K562 (cell line): ENCODE results near the gene LIG3. TPM values are rescaled to one million over a fixed set of nuclear protein-coding genes. Genes with fewer than 3 reads are reported as not detected.

ENCODE experiments used
- ARID2 ChIP-seq: fragments of 450-650 bp; IDR thresholded peaks from 2 replicates; pipeline ENCODE4 v1.6.1; 2017; ENCODE audit warnings: antibody characterized with exemption, mild to moderate bottlenecking
- ESRRA ChIP-seq: fragments of 450-650 bp; IDR thresholded peaks from 2 replicates; pipeline ENCODE4 v1.6.1; 2014; ENCODE audit warnings: low read depth, mild to moderate bottlenecking, moderate library complexity, borderline replicate concordance
- FOXO4 ChIP-seq: fragments of 450-650 bp; formaldehyde crosslinking; IDR thresholded peaks from 2 replicates; pipeline ENCODE4 v1.4.0; 2020; ENCODE audit warnings: mild to moderate bottlenecking, moderate library complexity
- FOXP1 ChIP-seq: sonication (generic); formaldehyde crosslinking; IDR thresholded peaks from 2 replicates; pipeline ENCODE4 v1.8.0; 2022; ENCODE audit warnings: mild to moderate bottlenecking, missing genetic modification reagents
- GABPA ChIP-seq: fragments of 200-800 bp; sonication (Bioruptor generic); conservative IDR thresholded peaks from 2 replicates; pipeline ENCODE4 v1.6.1; 2016; ENCODE audit warnings: low read depth, missing genetic modification characterization, missing compliant biosample characterization
- MTA3 ChIP-seq: fragments of 450-650 bp; formaldehyde crosslinking; IDR thresholded peaks from 2 replicates; pipeline ENCODE4 v1.6.1; 2017; ENCODE audit warnings: mild to moderate bottlenecking, borderline replicate concordance
- POLR2B ChIP-seq: fragments of 450-650 bp; IDR thresholded peaks from 2 replicates; pipeline ENCODE4 v1.6.1; 2018; ENCODE audit warnings: low read depth; ENCODE audit not compliant: partially characterized antibody
- POU5F1 ChIP-seq: fragments of 150-350 bp; IDR thresholded peaks from 2 replicates; pipeline ENCODE4 v1.6.1; 2014; ENCODE audit warnings: borderline replicate concordance, low read length, low read depth, mild to moderate bottlenecking; ENCODE audit not compliant: partially characterized antibody
- SFPQ ChIP-seq: fragments of 200-400 bp; formaldehyde crosslinking; IDR thresholded peaks from 2 replicates; pipeline ENCODE4 v1.6.1; 2017; ENCODE audit warnings: mild to moderate bottlenecking, low read depth, low read length, moderate library complexity
- SPI1 ChIP-seq: IDR thresholded peaks from 2 replicates; pipeline ENCODE4 v1.6.1; 2011; ENCODE audit warnings: low read depth, low read length, control low read depth, borderline replicate concordance
- SRF ChIP-seq, 2 experiments: fragments of 250-450, 450-650 bp in 1 of 2; sonication (Bioruptor Pico) in 1 of 2; sonication (generic) in 1 of 2; formaldehyde crosslinking; IDR thresholded peaks; 2 replicates each; pipeline versions ENCODE4 v1.5.0 to v1.5.1; 2020 to 2022; ENCODE audit warnings: mild to moderate bottlenecking in 1 of 2, missing genetic modification reagents in 1 of 2
- THRAP3 ChIP-seq: fragments of 450-650 bp; IDR thresholded peaks from 2 replicates; pipeline ENCODE4 v1.6.1; 2016; ENCODE audit warnings: mild to moderate bottlenecking, inconsistent platforms, borderline replicate concordance
- WHSC1 ChIP-seq: IDR thresholded peaks from one replicate; pipeline ENCODE4 v1.6.1; 2012; ENCODE audit warnings: low read length, control low read depth, inconsistent platforms
- ZNF175 ChIP-seq: fragments of 200-800 bp; sonication (Bioruptor generic); IDR thresholded peaks from 2 replicates; pipeline ENCODE4 v1.6.1; 2016; ENCODE audit warnings: low read depth, mild to moderate bottlenecking, missing genetic modification characterization, missing compliant biosample characterization
- ZNF407 ChIP-seq: fragments of 450-650 bp; IDR thresholded peaks from 2 replicates; pipeline ENCODE4 v1.6.1; 2016; ENCODE audit warnings: low read depth
- ZNF561 ChIP-seq: fragments of 450-650 bp; formaldehyde crosslinking; conservative IDR thresholded peaks from 2 replicates; pipeline ENCODE4 v1.4.0; 2020; ENCODE audit warnings: mild to moderate bottlenecking, moderate library complexity
- ZNF764 ChIP-seq: fragments of 250-450 bp; sonication (Bioruptor Pico); IDR thresholded peaks from 2 replicates; pipeline ENCODE4 v1.4.0; 2020; ENCODE audit warnings: low read depth, mild to moderate bottlenecking, moderate library complexity
- ZNF77 ChIP-seq: fragments of 250-450 bp; sonication (Bioruptor Pico); IDR thresholded peaks from 2 replicates; pipeline ENCODE4 v1.5.0; 2020
- polyA plus RNA-seq, 8 experiments: library from polyadenylated mRNA; depleted of rRNA in 4 of 8; stranded (reverse) in 5 of 8; unstranded in 3 of 8; fragments of >200 nt; fragmentation: Nextera tagmentation in 2 of 8; fragmentation: Illumina TruSeq in 1 of 8; extraction: Ambion mirVana in 2 of 8; extraction: Trizol in 1 of 8; gene quantifications; 2 replicates each; pipeline versions ENCODE4 v1.2.1 to v1.2.3, GENCODE V29; 2011 to 2014; ENCODE audit warnings: inconsistent platforms in 1 of 8, missing spikeins in 1 of 8
- total RNA-seq, 7 experiments: library from RNA; depleted of rRNA in 6 of 7; stranded (reverse); fragments of >200 nt in 6 of 7; fragmentation: Illumina TruSeq in 2 of 7; extraction: Trizol in 2 of 7; gene quantifications; 2 replicates each; pipeline versions ENCODE4 v1.2.1 to v1.2.3, GENCODE V29; 2011 to 2021; ENCODE audit warnings: low replicate concordance in 1 of 7

The LIG3 gene
- total and polyA plus RNA-seq, 9 of the 15 experiments (the other 6 are each of a cell fraction or from before 2014, with no cell fraction given) = 7.6 to 75.0 (median 43.0) TPM

GRCh38 chr17:35051183-35051578, 70.9 kb downstream of the LIG3 start (continued):
- TF ChIP-seq ZNF407 = no peak
- 0 out of 2 replicates have a peak, but pooled peaks have one; percentile 36 for TF ChIP-seq MTA3
- peak; percentile 81 for TF ChIP-seq GABPA (tag)
- no peak for TF ChIP-seq POU5F1
- TF ChIP-seq WHSC1 = no peak
- no peak for TF ChIP-seq ARID2
- TF ChIP-seq ZNF175 (CRISPR knock-in tag) = peak; percentile 55; the same call in 1 of the 2 replicates
- no peak for TF ChIP-seq SRF (CRISPR knock-in tag; IDR thresholded peaks at IDR 0.05)
- no peak for TF ChIP-seq POLR2B
- TF ChIP-seq ZNF764 (CRISPR knock-in tag) = no peak
- no peak for TF ChIP-seq ZNF561 (CRISPR knock-in tag)
- TF ChIP-seq SPI1 = peak; percentile 98
- no peak for TF ChIP-seq ESRRA
- TF ChIP-seq FOXP1 (CRISPR knock-in tag) = no peak
- TF ChIP-seq SFPQ = no peak
- no peak for TF ChIP-seq ZNF77 (CRISPR knock-in tag)
- TF ChIP-seq FOXO4 = no peak
- no peak for TF ChIP-seq THRAP3
